HEK293 (cell line): ENCODE data around the gene PTGES.

ENCODE experiments used
- IKZF3 ChIP-seq: fragments of 450-650 bp; IDR thresholded peaks from 2 replicates; pipeline ENCODE4 v1.5.0; 2018; ENCODE audit warnings: missing biosample characterization, mild to moderate bottlenecking, missing genetic modification characterization, moderate library complexity
- KLF9 ChIP-seq: fragments of 450-650 bp; formaldehyde crosslinking; IDR thresholded peaks from 2 replicates; pipeline ENCODE4 v1.5.1; 2016; ENCODE audit warnings: missing biosample characterization, missing genetic modification characterization, low read depth
- PRDM10 ChIP-seq: fragments of 450-650 bp; formaldehyde crosslinking; IDR thresholded peaks from 2 replicates; pipeline ENCODE4 v1.5.1; 2016; ENCODE audit warnings: missing biosample characterization, missing genetic modification characterization
- RBAK ChIP-seq: fragments of 450-650 bp; formaldehyde crosslinking; IDR thresholded peaks from 2 replicates; pipeline ENCODE4 v1.5.1; 2016; ENCODE audit warnings: missing biosample characterization, missing genetic modification characterization
- SETDB1 ChIP-seq: IDR thresholded peaks from one replicate; pipeline ENCODE4 v1.6.1; 2017; ENCODE audit warnings: mild to moderate bottlenecking, low read length, moderate library complexity, mixed read lengths; ENCODE audit not compliant: insufficient read length
- SP3 ChIP-seq: fragments of 450-650 bp; formaldehyde crosslinking; IDR thresholded peaks from 2 replicates; pipeline ENCODE4 v1.5.1; 2016; ENCODE audit warnings: missing biosample characterization, missing genetic modification characterization
- ZBTB1 ChIP-seq: fragments of 450-650 bp; formaldehyde crosslinking; IDR thresholded peaks from 2 replicates; pipeline ENCODE4 v1.5.1; 2016; ENCODE audit warnings: missing biosample characterization, missing genetic modification characterization
- ZBTB17 ChIP-seq: fragments of 450-650 bp; formaldehyde crosslinking; IDR thresholded peaks from 2 replicates; pipeline ENCODE4 v1.5.1; 2016; ENCODE audit warnings: missing biosample characterization, missing genetic modification characterization
- ZBTB8A ChIP-seq: fragments of 450-650 bp; formaldehyde crosslinking; IDR thresholded peaks from 2 replicates; pipeline ENCODE4 v1.5.1; 2016; ENCODE audit warnings: missing biosample characterization, missing genetic modification characterization
- ZNF221 ChIP-seq: fragments of 450-650 bp; formaldehyde crosslinking; IDR thresholded peaks from 2 replicates; pipeline ENCODE4 v1.5.1; 2017; ENCODE audit warnings: missing biosample characterization, missing genetic modification characterization, borderline replicate concordance
- ZNF223 ChIP-seq: fragments of 450-650 bp; formaldehyde crosslinking; IDR thresholded peaks from 2 replicates; pipeline ENCODE4 v1.5.1; 2016; ENCODE audit warnings: missing biosample characterization, missing genetic modification characterization
- ZNF248 ChIP-seq: fragments of 450-650 bp; formaldehyde crosslinking; IDR thresholded peaks from 2 replicates; pipeline ENCODE4 v1.5.1; 2017; ENCODE audit warnings: missing biosample characterization, missing genetic modification characterization
- ZNF362 ChIP-seq: fragments of 450-650 bp; formaldehyde crosslinking; IDR thresholded peaks from 2 replicates; pipeline ENCODE4 v1.5.1; 2016; ENCODE audit warnings: missing biosample characterization, missing genetic modification characterization
- ZNF366 ChIP-seq: fragments of 450-650 bp; formaldehyde crosslinking; conservative IDR thresholded peaks from 2 replicates; pipeline ENCODE4 v1.5.1; 2016; ENCODE audit warnings: missing biosample characterization, missing genetic modification characterization
- ZNF37A ChIP-seq: fragments of 450-650 bp; IDR thresholded peaks from 2 replicates; pipeline ENCODE4 v1.5.1; 2018; ENCODE audit warnings: missing biosample characterization, missing genetic modification characterization
- ZNF501 ChIP-seq: fragments of 450-650 bp; formaldehyde crosslinking; IDR thresholded peaks from 2 replicates; pipeline ENCODE4 v1.5.1; 2016; ENCODE audit warnings: missing biosample characterization, missing genetic modification characterization
- ZNF544 ChIP-seq: fragments of 450-650 bp; formaldehyde crosslinking; IDR thresholded peaks from 2 replicates; pipeline ENCODE4 v1.5.0; 2017; ENCODE audit warnings: missing biosample characterization, missing genetic modification characterization
- ZNF621 ChIP-seq: fragments of 450-650 bp; formaldehyde crosslinking; IDR thresholded peaks from 2 replicates; pipeline ENCODE4 v1.5.1; 2017; ENCODE audit warnings: missing biosample characterization, missing genetic modification characterization
- ZNF658 ChIP-seq: fragments of 450-650 bp; formaldehyde crosslinking; IDR thresholded peaks from 2 replicates; pipeline ENCODE4; 2016; ENCODE audit warnings: missing biosample characterization, missing genetic modification characterization
- ZNF660 ChIP-seq: fragments of 450-650 bp; IDR thresholded peaks from 2 replicates; pipeline ENCODE4 v1.5.1; 2018; ENCODE audit warnings: missing biosample characterization, mild to moderate bottlenecking, missing genetic modification characterization
- ZNF747 ChIP-seq: fragments of 450-650 bp; formaldehyde crosslinking; IDR thresholded peaks from 2 replicates; pipeline ENCODE4 v1.5.1; 2016; ENCODE audit warnings: missing biosample characterization, missing genetic modification characterization
- ZSCAN5A ChIP-seq: fragments of 450-650 bp; formaldehyde crosslinking; IDR thresholded peaks from 2 replicates; pipeline ENCODE4 v1.5.1; 2016; ENCODE audit warnings: missing biosample characterization, missing genetic modification characterization
- TF ChIP-seq, protein P1 (sequence below): fragments of 450-650 bp; formaldehyde crosslinking; IDR thresholded peaks from 2 replicates; pipeline ENCODE4 v1.5.1; 2016; ENCODE audit warnings: missing biosample characterization, missing genetic modification characterization
- TF ChIP-seq, protein P2 (sequence below): fragments of 450-650 bp; formaldehyde crosslinking; IDR thresholded peaks from 2 replicates; pipeline ENCODE4 v1.5.1; 2017; ENCODE audit warnings: missing biosample characterization, missing genetic modification characterization
- TF ChIP-seq, protein P3 (sequence below): fragments of 450-650 bp; formaldehyde crosslinking; IDR thresholded peaks from 2 replicates; pipeline ENCODE4 v1.5.1; 2016; ENCODE audit warnings: missing biosample characterization, missing genetic modification characterization
- TF ChIP-seq, protein P4 (sequence below): fragments of 450-650 bp; formaldehyde crosslinking; IDR thresholded peaks from 2 replicates; pipeline ENCODE4 v1.5.1; 2016; ENCODE audit warnings: missing biosample characterization, missing genetic modification characterization

Gene PTGES

DNA sequence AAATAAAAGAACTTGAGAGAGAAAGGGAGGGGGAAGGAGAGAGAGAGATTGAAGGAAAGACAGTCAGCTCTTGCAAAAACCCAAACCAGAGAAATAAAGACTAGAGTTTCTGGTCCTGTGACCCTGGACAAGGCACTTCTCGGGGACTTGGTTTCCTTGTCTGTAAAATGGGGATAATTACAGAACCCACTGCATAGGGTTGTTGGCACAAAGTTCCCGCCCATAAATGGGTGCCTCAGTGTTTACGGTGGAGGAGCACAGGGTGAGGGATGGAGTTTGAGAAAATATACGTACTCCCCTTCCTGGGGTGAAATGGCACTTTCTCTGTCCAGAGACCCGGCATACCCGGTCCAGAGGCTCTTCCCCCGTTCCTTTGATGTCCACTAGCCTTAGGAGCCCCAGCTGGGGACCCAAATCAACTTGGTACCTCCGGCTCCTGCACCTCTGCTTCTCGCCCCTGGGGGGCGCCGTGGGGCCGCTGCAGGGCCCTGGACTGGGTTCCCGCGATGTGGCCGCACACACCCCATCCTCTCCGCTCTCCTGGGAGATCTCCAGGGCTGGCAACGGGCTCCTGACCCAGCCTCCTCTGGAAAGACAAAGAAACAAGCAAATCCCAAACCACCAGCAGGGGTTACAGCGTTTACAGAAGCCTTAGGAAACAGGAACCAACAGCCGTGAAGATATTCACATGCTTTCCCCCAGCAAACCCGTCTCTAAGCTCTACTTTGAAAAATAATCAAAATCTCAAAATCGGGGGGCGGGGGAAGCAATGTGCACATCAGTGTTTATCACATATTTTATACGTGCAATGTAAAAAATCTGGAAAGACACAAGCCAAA lies 26.3 kb downstream of the PTGES start (continued):
- TF ChIP-seq PRDM10 (peak; percentile 56; the same call in 1 of the 2 replicates), ZBTB8A (tag by site-specific recombination) (peak; percentile 40; the same call in 1 of the 2 replicates), ZBTB1 (no peak), ZSCAN5A (tag by site-specific recombination) (no peak), ZBTB17 (tag by site-specific recombination) (peak; percentile 55; the same call in 1 of the 2 replicates), SETDB1 (no peak), IKZF3 (tag by site-specific recombination) (peak; percentile 67), ZNF544 (no peak), ZNF248 (no peak), KLF9 (tag by site-specific recombination) (no peak), ZNF221 (tag by site-specific recombination) (no peak), ZNF621 (no peak), RBAK (tag by site-specific recombination) (no peak), ZNF747 (tag by site-specific recombination) (no peak), SP3 (tag by site-specific recombination) (no peak), ZNF362 (tag by site-specific recombination) (peak; percentile 69; the same call in 1 of the 2 replicates), ZNF501 (tag by site-specific recombination) (no peak), ZNF37A (tag by site-specific recombination) (no peak), ZNF660 (tag by site-specific recombination) (peak; percentile 82), ZNF658 (tag by site-specific recombination) (no peak), ZNF223 (tag by site-specific recombination) (no peak), ZNF366 (no peak)
- TF ChIP-seq, protein P1, sequence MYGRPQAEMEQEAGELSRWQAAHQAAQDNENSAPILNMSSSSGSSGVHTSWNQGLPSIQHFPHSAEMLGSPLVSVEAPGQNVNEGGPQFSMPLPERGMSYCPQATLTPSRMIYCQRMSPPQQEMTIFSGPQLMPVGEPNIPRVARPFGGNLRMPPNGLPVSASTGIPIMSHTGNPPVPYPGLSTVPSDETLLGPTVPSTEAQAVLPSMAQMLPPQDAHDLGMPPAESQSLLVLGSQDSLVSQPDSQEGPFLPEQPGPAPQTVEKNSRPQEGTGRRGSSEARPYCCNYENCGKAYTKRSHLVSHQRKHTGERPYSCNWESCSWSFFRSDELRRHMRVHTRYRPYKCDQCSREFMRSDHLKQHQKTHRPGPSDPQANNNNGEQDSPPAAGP (tag by site-specific recombination) = no peak
- TF ChIP-seq, protein P2, sequence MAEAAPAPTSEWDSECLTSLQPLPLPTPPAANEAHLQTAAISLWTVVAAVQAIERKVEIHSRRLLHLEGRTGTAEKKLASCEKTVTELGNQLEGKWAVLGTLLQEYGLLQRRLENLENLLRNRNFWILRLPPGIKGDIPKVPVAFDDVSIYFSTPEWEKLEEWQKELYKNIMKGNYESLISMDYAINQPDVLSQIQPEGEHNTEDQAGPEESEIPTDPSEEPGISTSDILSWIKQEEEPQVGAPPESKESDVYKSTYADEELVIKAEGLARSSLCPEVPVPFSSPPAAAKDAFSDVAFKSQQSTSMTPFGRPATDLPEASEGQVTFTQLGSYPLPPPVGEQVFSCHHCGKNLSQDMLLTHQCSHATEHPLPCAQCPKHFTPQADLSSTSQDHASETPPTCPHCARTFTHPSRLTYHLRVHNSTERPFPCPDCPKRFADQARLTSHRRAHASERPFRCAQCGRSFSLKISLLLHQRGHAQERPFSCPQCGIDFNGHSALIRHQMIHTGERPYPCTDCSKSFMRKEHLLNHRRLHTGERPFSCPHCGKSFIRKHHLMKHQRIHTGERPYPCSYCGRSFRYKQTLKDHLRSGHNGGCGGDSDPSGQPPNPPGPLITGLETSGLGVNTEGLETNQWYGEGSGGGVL (tag by site-specific recombination) = no peak
- TF ChIP-seq, protein P3, sequence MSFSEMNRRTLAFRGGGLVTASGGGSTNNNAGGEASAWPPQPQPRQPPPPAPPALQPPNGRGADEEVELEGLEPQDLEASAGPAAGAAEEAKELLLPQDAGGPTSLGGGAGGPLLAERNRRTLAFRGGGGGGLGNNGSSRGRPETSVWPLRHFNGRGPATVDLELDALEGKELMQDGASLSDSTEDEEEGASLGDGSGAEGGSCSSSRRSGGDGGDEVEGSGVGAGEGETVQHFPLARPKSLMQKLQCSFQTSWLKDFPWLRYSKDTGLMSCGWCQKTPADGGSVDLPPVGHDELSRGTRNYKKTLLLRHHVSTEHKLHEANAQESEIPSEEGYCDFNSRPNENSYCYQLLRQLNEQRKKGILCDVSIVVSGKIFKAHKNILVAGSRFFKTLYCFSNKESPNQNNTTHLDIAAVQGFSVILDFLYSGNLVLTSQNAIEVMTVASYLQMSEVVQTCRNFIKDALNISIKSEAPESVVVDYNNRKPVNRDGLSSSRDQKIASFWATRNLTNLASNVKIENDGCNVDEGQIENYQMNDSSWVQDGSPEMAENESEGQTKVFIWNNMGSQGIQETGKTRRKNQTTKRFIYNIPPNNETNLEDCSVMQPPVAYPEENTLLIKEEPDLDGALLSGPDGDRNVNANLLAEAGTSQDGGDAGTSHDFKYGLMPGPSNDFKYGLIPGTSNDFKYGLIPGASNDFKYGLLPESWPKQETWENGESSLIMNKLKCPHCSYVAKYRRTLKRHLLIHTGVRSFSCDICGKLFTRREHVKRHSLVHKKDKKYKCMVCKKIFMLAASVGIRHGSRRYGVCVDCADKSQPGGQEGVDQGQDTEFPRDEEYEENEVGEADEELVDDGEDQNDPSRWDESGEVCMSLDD (tag by site-specific recombination) = no peak
- TF ChIP-seq, protein P4, sequence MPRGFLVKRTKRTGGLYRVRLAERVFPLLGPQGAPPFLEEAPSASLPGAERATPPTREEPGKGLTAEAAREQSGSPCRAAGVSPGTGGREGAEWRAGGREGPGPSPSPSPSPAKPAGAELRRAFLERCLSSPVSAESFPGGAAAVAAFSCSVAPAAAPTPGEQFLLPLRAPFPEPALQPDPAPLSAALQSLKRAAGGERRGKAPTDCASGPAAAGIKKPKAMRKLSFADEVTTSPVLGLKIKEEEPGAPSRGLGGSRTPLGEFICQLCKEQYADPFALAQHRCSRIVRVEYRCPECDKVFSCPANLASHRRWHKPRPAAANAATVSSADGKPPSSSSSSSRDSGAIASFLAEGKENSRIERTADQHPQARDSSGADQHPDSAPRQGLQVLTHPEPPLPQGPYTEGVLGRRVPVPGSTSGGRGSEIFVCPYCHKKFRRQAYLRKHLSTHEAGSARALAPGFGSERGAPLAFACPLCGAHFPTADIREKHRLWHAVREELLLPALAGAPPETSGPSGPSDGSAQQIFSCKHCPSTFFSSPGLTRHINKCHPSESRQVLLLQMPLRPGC (tag by site-specific recombination) = no peak
